Right atrium auricular region (tissue), 2 donors: ENCODE data around the gene RPUSD3. TPM values are rescaled to one million over a fixed set of nuclear protein-coding genes. Genes with fewer than 3 reads are reported as not detected.

ENCODE experiments used
- DNase-seq: peaks from one replicate; pipeline ENCODE4 v3.0.0-alpha.2; 2019; ENCODE audit warnings: low spot score
- H3K27ac ChIP-seq, 2 donors: fragments of 200-600 bp; sonication (generic); 1 replicate in 1 of 2; 2 replicates in 1 of 2; pipeline ENCODE4 v1.5.1; 2016 to 2019
- H3K27me3 ChIP-seq, 2 donors: fragments of 200-600 bp; sonication (generic); one replicate each; pipeline versions ENCODE4 v1.5.1 to v1.6.0; 2017 to 2019
- H3K36me3 ChIP-seq: fragments of 200-600 bp; sonication (generic); one replicate; pipeline ENCODE4 v1.5.1; 2016
- H3K4me1 ChIP-seq, 2 donors: fragments of 200-600 bp; sonication (generic); one replicate each; pipeline versions ENCODE4 v1.5.1 to v1.6.0; 2017 to 2019
- H3K4me3 ChIP-seq, 2 donors: fragments of 200-600 bp; sonication (generic); 1 replicate in 1 of 2; 2 replicates in 1 of 2; pipeline ENCODE4 v1.5.1; 2017 to 2019; ENCODE audit warnings: mild to moderate bottlenecking in 1 of 2, moderate library complexity in 1 of 2
- H3K9me3 ChIP-seq, 2 donors: fragments of 200-600 bp; sonication (generic); one replicate each; pipeline ENCODE4 v1.5.1; 2019
- total RNA-seq, 2 donors: library from RNA; depleted of rRNA; stranded (reverse); fragments of >200 nt; gene quantifications; one replicate each; pipeline ENCODE4 v1.1.0, GENCODE V29; 2016
- TF ChIP-seq, protein P1 (sequence below), 2 donors: fragments of 200-600 bp; sonication (generic); IDR thresholded peaks; one replicate each; pipeline ENCODE4 v1.5.1; 2019; ENCODE audit warnings: antibody characterized with exemption in 2 of 2

The RPUSD3 gene
- total RNA-seq, 2 donors from 2014 or later = 46.7 to 55.2 TPM

DNA sequence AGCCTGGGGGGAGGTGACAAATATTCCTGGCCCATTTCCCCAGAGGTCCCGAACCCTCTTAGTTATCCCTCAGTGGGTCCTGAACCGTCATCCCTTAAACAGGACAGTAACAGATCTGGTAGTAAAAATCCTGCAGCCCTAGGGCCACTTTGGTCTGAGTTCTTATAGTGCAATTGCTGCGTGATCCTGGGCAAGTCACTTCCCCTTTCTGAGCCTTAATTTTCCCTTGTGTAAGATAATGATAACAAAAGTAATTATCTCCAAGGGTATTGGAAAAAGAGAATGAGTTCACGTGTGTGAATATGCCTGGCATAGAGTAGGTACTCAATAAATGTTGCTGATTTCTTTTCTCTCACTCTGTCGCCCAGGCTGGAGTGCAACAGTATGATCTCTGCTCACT is 43.7 kb upstream of the RPUSD3 start:
- H3K36me3 ChIP-seq = no peaks in the 10 kb centered on the region
- TF ChIP-seq, protein P1, sequence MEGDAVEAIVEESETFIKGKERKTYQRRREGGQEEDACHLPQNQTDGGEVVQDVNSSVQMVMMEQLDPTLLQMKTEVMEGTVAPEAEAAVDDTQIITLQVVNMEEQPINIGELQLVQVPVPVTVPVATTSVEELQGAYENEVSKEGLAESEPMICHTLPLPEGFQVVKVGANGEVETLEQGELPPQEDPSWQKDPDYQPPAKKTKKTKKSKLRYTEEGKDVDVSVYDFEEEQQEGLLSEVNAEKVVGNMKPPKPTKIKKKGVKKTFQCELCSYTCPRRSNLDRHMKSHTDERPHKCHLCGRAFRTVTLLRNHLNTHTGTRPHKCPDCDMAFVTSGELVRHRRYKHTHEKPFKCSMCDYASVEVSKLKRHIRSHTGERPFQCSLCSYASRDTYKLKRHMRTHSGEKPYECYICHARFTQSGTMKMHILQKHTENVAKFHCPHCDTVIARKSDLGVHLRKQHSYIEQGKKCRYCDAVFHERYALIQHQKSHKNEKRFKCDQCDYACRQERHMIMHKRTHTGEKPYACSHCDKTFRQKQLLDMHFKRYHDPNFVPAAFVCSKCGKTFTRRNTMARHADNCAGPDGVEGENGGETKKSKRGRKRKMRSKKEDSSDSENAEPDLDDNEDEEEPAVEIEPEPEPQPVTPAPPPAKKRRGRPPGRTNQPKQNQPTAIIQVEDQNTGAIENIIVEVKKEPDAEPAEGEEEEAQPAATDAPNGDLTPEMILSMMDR (IDR thresholded peaks at IDR 0.05) = no peak

DNA sequence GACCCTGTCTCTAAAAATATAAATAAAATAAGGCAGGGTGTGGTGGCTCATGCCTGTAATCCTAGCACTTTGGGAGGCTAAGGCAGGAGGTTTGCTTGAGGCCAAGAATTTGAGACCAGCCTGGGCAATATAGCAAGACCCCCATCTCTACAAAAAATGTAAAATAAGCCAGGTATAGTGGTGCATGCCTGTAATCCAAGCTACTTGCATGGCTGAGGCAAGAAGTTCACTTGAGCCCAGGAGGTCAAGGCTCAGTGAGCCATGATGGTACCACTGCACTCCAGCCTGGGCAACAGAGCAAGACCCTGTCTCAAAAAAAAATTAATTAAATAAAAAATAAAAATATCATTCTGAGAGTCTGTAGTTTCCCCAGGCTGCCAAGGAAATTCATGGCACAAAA is 42.5 kb upstream of the RPUSD3 start:
- no peaks in the 10 kb centered on the region for H3K9me3 ChIP-seq
- DNase-seq = no peak

More for the DNA sequence above, 43.7 kb upstream of the RPUSD3 start:
- Histone ChIP-seq H3K9me3 (no peaks in the 10 kb centered on the region), H3K27me3 (no peaks in the 10 kb centered on the region), H3K27ac (no peak overlapping the region), H3K4me3 (no peak overlapping the region), H3K4me1 (peaks cover 0 to 19% of the 10 kb centered on the region in 2 donors)
- DNase-seq = no peak

DNA sequence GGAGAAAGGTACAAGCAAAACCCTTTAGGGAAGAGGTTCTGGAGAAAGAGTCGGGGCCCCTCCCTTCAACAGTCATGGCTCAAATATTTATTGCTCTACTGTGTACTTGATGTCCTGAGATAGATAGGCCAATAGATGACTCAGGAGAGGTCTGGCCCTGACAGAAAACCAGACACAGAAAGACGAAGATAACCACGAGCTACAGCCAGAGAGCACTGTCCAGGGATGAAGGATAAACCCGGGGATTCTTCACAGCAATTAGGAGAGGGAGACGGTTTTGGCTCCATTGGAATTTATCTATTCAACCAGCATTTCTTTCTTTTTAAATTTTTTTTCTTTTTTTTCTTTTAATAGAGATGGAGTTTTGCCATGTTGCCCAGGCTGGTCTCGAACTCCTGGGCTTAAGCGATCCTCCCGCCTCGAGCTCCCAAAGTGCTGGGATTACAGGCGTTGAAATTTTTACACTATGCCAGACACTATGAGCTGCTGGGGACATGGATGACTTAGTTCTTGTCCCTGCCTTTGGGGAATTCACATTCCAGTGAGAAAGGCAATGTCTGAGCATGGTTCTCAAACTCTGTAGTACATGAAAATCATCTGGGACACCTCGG is 40.9 kb upstream of the RPUSD3 start:
- Histone ChIP-seq H3K4me3 (no peak overlapping the region), H3K9me3 (no peaks in the 10 kb centered on the region), H3K27ac (no peak overlapping the region), H3K36me3 (no peaks in the 10 kb centered on the region), H3K27me3 (no peaks in the 10 kb centered on the region), H3K4me1 (no peaks in the 10 kb centered on the region)
- TF ChIP-seq, protein P1 (IDR thresholded peaks at IDR 0.05) = no peak
- no peak for DNase-seq

More for the DNA sequence above, 42.5 kb upstream of the RPUSD3 start:
- TF ChIP-seq, protein P1 (IDR thresholded peaks at IDR 0.05) = no peak
- Histone ChIP-seq H3K4me3 (no peak overlapping the region), H3K4me1 (peaks cover 0 to 8% of the 10 kb centered on the region in 2 donors), H3K27me3 (no peaks in the 10 kb centered on the region), H3K36me3 (no peaks in the 10 kb centered on the region), H3K27ac (no peak overlapping the region)

DNA sequence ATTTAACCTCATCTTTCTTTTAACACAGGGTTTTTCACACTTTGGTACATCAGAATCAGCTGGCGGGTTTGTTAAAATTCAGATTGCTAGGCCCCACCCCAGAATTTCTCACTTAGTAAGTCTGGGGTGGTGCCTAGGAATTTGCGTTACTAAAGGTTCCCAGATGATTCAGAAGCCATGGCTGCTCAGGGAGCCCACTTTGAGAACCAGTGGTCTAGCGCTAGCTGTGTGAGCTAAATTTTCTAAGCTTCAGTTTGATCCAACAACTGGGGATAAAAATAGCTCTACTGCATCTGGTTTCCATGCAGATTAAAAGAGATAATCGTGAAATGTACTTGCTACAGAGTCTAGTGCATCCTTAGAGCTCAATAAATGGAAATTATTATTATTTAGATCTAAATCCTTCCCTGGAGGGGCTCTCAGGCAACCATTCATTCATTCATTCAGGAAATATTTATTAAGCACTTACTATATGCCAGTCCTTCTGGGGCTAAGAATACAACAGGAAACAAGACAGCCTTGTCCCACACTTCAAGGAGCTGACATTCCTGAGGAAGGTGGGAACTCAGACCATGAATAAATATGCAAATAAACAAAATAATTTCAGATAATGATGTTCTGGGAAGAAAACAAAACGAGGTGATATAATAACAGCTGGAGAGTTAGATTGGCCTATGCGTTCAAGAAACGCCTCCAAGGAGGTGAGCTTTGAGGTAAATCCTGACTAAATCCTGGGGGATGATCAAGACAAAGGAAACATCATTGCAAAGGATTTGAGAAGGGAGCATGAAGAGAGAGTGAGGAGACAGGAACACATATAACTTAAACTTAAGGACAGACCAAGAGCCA is 40.1 kb upstream of the RPUSD3 start:
- H3K4me3 ChIP-seq = no peak overlapping the region
- DNase-seq = no peak
- no peaks in the 10 kb centered on the region for H3K4me1 ChIP-seq
- H3K27ac ChIP-seq = no peak overlapping the region
- H3K27me3 ChIP-seq = no peaks in the 10 kb centered on the region
- no peaks in the 10 kb centered on the region for H3K9me3 ChIP-seq
- H3K36me3 ChIP-seq = no peaks in the 10 kb centered on the region
- TF ChIP-seq, protein P1 (IDR thresholded peaks at IDR 0.05) = no peak

DNA sequence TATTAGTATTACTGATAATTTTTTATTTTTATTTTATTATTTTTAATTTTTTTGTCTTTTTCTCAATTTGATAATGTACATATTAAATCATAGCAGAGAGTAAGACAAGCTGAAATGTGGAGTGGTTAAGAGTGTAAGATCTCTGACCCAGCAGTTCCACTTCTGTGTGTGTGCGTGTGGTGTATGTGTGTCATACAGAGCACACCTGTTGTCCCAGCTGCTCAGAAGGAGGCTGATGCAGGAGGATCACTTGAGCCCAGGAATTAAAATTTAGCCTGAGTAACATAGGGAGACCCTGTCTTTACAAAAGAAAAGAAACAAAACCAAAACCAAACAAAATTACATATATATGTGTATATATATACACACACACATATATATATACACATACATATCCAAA is 37.6 kb upstream of the RPUSD3 start:
- H3K27ac ChIP-seq = no peak overlapping the region
- DNase-seq = no peak
- H3K4me1 ChIP-seq = no peaks in the 10 kb centered on the region
- H3K27me3 ChIP-seq = no peaks in the 10 kb centered on the region
- no peak overlapping the region for H3K4me3 ChIP-seq
- TF ChIP-seq, protein P1 (IDR thresholded peaks at IDR 0.05) = no peak
- H3K9me3 ChIP-seq = no peaks in the 10 kb centered on the region
- no peaks in the 10 kb centered on the region for H3K36me3 ChIP-seq
